ENCODE data around the gene SAMD10. TPM values are rescaled to one million over a fixed set of nuclear protein-coding genes. Genes with fewer than 3 reads are reported as not detected.

SAMD10 gene
- total RNA-seq, 4 donors from 2014 or later, result 1.1 to 2.3 (median 2.0) TPM; not detected in 1

DNA sequence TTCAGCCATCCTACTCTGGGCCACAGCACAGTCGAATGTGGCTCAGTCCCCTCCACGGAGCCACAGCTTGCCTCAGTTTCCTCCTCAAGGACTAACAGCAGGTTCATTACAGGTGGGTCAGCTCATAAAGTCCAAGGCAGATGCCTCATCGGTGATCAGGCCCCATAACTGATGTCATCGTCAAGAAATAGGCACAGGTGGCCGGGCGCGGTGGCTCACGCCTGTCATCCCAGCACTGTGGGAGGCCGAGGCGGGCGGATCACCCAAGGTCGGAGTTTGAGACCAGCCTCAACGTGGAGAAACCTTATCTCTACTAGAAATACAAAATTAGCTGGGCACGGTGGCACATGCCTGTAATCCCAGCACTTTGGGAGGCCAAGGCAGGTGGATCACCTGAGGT is 26.7 kb downstream of the SAMD10 start:
- TF ChIP-seq, protein P1, sequence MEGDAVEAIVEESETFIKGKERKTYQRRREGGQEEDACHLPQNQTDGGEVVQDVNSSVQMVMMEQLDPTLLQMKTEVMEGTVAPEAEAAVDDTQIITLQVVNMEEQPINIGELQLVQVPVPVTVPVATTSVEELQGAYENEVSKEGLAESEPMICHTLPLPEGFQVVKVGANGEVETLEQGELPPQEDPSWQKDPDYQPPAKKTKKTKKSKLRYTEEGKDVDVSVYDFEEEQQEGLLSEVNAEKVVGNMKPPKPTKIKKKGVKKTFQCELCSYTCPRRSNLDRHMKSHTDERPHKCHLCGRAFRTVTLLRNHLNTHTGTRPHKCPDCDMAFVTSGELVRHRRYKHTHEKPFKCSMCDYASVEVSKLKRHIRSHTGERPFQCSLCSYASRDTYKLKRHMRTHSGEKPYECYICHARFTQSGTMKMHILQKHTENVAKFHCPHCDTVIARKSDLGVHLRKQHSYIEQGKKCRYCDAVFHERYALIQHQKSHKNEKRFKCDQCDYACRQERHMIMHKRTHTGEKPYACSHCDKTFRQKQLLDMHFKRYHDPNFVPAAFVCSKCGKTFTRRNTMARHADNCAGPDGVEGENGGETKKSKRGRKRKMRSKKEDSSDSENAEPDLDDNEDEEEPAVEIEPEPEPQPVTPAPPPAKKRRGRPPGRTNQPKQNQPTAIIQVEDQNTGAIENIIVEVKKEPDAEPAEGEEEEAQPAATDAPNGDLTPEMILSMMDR (IDR thresholded peaks at IDR 0.05; ENCODE audit: low read depth), result no peak

DNA sequence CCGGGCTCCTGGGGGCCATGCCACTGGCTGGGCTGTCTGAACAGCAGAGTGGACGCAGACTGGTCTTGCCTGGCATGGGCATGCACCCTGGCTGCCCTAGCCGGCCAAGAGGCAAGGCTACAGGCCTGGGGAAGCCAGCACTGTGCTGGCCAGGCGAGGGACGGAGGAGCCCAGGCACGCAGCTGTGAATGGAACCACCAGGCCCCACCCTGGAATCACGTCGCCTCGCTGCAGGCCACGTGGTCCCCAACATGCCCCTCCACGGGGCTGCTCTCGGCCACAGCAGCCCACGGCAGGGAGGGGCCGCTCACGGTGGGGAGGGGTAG is 27.3 kb downstream of the SAMD10 start:
- TF ChIP-seq, protein P1 (IDR thresholded peaks at IDR 0.05; ENCODE audit: low read depth), result no peak

DNA sequence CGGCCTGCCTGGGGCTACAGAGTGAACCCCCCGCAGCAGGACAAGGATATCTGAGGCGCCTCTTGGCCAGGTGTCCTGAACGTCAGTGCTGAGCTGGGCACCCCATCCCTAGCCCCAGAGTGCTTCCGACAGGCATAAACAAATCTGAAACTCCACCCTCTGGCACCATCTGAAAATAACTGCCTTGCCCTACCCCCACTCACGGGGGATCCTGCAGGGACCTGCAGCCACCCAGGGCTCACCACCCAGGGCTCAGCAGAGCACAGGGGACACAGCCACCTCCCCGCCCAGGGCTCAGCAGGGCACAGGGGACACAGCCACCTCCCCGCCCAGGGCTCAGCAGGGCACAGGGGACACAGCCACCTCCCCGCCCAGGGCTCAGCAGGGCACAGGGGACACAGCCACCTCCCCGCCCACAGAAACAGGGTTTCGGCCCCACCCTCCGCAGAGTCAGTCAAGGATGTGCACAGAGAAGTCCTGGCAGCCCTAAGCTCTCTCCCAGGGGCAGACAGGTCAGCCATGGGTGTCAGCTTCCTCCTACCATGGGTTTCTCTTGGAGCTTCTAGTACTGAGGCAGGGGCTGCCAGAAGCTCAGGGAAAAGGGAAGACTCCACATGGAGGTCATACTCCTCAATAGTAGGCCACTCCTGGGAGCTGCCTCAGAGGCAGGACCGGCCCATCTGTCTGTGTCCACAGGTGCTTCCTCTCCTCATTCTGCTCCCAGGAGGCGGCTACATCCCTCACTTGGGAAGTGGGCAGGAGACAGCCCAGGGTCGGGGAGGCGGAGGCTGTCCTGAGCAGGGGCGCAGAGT is 27.8 kb downstream of the SAMD10 start:
- TF ChIP-seq, protein P1 (IDR thresholded peaks at IDR 0.05; ENCODE audit: low read depth), result no peak

DNA sequence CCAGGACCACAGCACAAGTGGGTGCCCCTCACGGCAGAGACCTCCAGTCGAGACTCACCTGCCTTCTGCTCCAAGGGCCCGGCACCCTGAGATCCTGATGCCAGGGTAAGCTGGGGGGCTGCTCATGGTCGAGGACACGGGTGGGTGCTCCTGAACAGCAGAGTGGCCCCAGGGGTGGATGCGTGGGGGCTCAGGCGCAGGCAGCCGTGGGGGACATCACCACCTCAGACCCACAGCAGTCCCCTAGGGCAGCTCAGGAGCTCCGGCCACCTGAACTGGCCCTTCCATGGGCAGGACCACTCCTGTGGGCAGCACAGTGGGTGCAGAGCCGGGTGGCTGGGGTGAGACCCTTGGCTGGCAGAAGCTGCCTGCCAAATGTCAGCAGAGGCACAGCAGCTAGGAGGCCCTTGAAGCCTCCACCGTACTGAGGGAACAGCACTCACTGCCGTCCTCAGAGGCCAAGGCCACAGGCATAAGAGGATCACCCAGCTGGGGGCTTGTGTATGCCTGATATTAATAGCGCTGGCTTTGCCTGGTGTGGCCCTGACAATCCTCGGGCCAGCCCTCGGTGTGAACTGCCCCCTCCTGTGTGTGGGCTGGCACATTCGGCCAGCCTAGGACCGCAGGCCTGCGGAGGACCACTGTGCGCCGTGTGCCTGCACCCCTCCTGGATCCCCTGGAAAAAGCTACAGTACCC is 28.6 kb downstream of the SAMD10 start:
- TF ChIP-seq, protein P1 (IDR thresholded peaks at IDR 0.05; ENCODE audit: low read depth), result no peak

DNA sequence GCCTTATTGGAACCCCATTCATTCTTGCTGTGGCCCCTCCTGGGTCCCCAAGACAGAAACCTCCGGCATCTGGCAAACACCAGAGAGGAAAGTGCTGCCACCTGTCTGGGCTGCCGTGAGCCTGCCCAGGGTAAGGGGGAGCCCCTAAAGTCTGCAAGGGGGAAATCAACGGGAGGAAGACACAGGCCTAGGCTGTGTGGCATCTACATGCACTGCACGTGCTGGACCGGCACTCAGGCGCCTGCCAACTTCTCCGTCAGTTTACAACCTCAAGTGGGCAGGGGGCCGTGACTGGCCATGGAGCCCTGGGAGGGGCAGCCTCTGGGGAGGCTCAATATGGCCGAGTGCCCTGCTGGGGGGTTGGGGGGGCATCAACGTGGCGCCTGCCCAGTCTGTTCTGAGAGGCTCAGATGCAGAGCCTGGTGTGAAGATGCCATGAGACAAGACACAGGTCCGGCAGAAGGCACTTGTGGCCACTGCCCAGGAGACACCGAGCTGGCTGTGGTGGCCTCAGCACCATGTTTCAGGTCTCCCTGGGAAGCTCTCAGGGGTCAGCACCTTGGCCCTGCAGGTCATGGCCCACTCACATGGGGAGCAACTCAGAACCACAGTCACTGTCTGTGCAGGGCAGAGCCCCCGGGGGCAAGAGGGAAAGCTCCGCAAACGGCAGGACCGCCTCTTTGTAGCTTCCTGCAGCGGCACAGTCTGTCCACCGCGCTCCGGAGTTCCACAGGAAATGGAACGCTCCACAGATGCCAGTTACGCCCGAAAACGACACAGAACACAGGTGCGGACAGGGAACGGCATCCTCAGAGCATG is 31.6 kb downstream of the SAMD10 start:
- TF ChIP-seq, protein P1 (IDR thresholded peaks at IDR 0.05; ENCODE audit: low read depth), result no peak

DNA sequence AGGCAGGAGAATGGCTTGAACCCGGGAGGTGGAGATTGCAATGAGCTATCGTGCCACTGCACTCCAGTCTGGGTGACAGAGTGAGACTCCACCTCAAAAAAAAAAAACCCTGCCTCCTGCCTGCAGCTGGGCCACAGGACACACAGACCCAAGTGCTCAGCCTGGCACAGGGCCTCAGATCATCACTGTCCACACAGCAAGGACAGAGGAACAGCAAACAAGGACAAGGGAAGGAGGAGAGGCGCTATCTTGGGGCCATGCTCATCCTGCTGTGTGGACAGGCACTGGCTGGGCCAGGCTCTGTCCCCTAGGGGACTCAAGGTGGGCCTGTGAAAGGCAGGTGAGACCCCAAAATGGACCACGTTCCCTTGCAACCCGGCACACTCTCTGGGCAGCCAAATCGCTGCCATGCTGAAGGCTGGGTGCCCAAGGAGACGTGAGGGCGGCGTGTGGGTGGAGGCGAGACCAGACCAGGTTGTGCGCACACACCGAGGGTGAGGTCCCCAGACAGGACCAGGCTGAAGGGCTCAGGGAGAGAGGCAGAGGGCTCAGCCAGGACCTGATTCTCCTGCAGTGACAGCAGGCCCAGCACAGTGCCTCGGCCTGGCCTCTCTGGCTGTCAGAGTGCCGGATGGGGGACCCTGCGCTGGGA is 32.3 kb downstream of the SAMD10 start:
- TF ChIP-seq, protein P1 (IDR thresholded peaks at IDR 0.05; ENCODE audit: low read depth), result no peak
